ENCODE results near the gene CAPN15.
"Not testable (repeated sequence)": the region's sequence is repeated elsewhere in the genome, so short reads cannot be mapped to it uniquely, and the experiment has no call there.

The CAPN15 gene

DNA sequence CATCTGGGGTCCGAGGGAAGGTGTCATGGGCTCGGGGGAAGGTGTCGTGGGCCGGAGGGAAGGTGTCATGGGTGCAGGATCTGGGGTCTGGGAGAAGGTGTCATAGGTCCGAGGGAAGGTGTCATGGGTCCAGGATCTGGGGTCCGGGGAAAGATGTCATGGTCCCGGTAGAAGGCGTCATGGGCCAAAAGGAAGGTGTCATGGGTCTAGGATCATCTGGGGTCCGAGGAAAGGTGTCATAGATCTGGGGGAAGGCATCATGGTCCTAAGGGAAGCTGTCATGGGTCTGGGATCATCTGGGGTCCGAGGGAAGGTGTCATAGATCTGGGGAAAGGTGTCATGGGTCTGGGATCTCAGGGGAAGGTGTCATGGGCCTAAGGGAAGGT, 63.3 kb downstream of the CAPN15 start:
- DNase-seq (ENCODE audit: low read depth in 1 of 2, low spot score in 1 of 2), result no peak

DNA sequence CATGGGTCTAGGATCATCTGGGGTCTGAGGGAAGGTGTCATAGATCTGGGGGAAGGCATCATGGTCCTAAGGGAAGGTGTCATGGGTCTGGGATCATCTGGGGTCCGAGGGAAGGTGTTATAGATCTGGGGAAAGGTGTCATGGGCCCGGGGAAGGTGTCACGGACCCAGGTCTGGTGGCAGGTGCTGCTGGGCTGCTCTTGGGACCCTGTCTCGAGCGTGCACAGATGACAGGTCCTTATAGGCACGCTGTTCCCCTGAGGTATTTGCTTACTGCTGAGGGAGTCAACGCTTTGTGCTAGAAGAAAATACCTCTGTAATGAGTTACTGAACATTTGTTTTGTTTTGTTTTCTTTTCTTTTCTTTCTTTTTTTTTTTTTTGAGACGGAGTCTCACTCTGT, 63.7 kb downstream of the CAPN15 start:
- DNase-seq (ENCODE audit: low read depth in 1 of 2, low spot score in 1 of 2), result no peak

DNA sequence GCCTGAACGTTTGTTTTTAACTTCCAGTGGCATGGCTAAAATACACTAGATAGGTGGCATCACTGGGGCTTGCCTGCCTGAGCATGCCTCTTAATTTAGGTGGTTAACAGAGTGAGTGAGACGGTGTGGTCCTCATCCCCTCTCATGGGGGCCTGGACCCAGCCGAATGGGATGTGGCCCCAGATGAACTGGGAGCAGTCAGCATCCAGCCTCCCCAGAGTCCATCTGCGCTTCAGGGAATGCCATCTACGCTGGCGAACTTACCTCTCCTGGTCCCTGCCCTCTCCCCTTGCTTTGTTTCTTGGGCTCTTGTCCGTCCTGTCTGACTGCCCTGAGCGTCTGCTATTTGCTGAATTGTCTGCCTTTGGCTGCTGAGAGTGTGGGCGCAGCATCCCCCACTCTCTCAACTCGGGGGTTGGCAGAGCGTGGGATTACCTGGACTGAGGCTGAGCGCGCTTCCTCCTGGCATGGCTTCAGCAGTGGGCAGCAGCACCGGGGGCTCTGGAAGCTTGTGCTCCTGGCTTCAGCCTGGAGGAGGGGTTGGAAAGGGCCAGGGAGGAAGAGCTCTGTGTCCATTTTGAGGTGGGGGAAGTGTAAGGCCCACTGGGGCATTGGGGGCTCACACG, 64.5 kb downstream of the CAPN15 start:
- DNase-seq (ENCODE audit: low read depth in 1 of 2, low spot score in 1 of 2), result no peak

DNA sequence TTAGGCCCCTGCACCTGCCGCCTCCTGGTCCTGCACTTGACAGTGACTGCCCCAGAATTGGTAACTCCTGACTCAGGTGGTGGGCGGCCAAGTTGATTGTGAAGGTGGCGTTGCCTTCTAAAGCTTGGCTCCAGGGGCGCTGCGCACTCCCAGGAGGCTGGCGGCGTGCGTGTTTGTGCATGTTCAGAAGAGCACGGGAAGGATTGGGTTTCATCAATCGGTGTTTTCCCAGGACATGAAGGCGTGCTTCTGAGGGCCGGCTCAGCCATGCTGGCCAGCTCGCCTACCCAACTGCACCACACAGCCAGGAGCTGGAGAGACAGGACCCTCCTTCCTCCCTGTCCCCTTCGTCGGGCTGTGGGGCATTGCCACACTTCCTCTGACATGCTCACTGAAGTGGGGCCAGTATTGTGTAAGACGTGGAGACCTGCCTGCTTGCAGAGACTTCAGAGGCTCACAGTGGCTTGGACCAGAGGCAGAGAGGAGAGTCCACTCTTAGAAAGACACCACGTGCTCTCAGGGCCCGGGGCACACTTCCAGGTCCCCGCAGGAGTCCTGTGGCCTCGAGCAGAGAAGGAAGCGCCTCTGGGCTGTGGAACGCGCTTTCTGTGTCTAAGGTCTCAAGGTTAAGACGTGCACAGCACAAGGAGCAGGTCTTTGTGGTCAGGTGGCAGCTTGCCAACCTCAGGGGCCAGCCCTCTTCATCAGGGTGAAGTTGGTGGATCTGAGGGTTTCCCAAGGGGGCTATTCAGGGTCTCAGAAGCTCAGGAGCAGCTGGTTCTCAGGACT, 65.2 kb downstream of the CAPN15 start:
- DNase-seq (ENCODE audit: low read depth in 1 of 2, low spot score in 1 of 2), result no peak

DNA sequence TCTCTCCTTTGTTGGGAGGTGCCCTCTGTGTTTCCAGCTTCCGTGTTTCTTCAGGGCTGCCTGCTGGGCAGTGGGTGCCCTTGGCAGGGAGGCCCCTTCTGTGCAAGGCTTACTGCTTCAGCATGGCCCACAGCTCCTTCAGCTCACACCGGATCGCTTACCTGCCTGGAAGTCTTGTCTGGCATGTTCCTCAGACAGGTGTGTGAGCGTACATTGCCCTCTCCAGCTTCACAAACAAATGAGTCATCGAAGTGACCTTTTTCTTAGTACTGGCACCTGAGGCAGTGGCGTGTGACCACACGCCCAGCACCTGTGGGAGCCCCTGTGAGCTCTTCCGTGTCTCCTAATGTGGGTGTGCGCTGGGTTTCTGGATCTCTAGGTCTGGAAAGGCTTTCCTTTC, 65.9 kb downstream of the CAPN15 start:
- no peak for DNase-seq (ENCODE audit: low read depth in 1 of 2, low spot score in 1 of 2)

DNA sequence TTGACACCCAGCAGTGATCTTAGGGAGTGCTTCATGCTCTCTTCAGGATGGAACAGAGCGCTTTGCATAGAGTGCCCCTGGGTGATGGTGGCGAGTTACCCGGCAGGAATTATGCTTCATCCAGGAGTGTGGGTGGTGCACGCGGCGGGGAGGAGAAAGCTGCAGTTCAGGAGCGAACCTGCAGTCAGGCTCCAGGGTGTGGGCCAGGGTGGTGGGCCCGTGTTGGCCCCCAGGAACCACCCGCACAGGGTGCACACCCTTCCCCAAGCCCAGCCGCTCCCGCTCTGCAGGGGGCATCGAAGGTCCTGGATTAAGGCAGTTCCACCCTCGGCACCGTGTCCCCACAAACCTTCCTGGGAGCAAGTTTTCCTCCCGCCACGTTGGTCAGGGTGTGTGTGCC, 66.3 kb downstream of the CAPN15 start:
- no peak for DNase-seq (ENCODE audit: low read depth in 1 of 2, low spot score in 1 of 2)

DNA sequence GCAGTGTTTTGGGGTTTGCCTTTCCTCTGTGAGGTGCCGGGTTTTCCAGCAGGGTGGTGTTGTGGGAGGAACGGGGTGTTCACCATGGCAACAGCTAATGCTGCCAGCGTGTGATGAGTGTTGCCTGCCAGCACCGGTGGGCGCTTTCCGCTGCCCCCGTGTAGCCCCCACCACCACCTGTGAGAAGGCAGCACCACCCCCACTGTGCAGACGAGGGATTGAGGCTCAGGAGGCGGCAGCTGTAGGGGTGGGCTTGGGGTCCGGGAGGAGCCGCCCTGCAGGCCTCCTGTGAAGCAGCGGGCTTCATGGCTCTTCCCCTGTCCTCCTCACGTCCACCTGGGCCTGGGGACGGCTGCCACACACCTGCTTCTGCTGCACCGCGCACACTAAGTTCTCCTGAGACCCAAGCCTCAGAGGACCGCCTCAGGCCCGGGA, 67.6 kb downstream of the CAPN15 start:
- no peak for DNase-seq (ENCODE audit: low read depth in 1 of 2, low spot score in 1 of 2)

DNA sequence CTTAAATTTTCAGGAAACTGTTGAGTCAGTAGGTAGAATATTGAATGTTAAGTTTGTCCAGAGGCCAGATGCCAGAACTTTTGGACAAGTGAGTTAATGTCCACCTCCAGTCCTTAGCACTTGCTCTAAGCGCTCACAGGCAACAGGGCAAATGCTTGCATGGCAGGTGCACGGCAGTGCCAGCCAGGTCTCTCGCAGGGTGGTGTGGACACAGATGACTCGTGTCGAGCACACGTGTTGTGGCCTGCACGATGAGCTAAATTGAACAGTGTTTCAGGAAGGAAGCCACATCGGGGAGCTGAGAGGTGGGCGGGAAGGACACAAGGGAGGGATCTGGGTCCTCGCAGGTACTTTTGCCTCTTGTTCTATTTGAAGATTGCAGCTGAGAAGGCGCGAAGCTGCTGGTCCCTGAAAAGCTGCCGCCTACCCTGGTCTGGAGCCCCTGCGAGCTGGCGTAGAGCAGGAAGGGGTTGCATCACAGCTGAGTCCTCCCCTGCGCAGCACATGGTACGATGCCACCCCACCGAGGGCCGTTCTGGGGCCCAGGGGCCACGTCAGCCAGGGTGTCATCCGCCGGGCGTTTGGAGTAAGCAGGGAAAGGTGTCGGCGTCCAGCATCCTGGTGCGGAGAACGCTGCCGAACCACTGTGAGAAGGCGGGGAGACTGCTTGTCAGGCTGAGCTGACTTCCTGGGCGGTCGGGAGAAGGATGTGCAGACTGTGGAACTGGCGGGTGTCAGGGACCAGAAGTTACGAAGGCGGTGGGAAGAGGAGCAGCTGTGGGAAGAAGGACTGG, 68.6 kb downstream of the CAPN15 start:
- no peak for DNase-seq (ENCODE audit: low read depth in 1 of 2, low spot score in 1 of 2)

DNA sequence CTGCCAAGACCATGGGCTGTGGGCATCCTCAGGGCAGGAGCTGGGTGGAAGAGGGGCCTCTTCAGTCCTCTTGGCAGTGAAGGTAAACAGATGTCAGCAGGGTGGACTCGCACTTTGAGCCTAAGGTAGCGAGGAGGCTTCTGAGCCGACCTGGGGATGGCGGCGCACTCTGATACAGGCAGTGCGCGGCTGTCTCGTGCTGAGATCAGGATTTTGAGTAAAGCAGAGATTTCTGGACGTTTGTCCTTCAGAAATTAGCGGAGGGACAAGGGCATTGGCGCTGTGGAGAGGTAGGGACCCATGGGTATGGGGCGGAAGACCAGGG, 69.2 kb downstream of the CAPN15 start:
- no peak for DNase-seq (ENCODE audit: low read depth in 1 of 2, low spot score in 1 of 2)

DNA sequence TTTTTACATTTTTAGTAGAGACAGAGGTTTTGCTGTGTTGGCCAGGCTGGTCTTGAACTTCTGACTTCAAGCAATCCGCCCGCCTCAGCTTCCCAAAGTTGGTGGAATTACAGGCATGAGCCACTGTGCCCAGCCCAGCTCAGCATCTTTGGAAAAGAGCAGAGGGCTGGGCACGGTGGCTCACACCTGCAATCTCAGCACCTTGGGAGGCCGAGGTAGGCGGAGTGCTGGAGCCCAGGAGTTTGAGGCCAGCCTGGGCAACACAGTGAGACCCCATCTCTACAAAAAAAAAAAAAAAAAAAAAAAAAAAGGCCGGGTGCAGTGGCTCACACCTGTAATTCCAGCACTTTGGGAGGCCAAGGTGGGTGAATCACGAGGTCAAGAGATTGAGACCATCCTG, 70.1 kb downstream of the CAPN15 start:
- DNase-seq (ENCODE audit: low read depth in 1 of 2, low spot score in 1 of 2), result not testable (repeated sequence)

DNA sequence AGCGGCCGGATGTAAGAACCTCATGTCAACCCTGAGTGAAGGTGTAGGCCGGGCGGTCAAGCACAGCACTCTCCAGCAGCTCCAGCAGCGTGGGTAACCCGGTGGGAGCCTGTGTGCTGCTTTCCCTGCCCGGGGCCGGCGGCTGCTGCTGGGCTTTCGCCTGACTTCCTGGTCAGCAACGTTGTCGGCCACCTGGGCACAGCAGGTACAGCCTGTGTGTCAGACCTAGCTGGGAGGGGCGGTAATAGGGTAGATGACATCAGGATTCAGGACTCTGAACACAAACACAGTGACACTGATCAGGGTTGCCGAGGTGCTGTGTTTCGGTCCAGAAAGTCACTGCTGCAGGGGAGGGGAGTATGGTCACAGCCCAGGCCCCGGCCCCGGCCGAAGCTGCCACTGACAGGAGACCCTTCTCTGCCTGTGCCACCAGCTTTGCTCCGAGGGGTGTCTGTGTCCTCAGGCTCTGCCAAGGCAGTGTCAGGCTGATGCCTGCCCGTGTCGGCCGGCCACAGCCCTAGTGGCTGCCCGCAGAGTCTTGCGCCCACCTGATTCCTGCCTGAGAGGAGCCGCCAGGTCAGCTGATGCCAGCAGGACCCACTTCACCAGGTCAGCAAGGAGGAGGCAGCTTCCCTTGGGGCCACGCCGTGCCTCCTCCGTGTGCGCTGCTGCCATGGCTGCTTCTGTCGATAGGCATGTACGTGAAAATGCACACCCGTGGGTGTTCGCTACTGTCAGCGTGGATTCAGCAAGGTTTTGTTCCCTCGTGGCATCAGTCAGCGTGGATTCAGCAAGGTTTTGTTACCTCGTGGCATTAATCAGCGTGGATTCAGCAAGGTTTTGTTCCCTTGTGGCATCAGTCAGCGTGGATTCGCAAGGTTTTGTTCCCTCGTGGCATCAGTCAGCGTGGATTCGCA, 71.6 kb downstream of the CAPN15 start:
- no peak for DNase-seq (ENCODE audit: low read depth in 1 of 2, low spot score in 1 of 2)

DNA sequence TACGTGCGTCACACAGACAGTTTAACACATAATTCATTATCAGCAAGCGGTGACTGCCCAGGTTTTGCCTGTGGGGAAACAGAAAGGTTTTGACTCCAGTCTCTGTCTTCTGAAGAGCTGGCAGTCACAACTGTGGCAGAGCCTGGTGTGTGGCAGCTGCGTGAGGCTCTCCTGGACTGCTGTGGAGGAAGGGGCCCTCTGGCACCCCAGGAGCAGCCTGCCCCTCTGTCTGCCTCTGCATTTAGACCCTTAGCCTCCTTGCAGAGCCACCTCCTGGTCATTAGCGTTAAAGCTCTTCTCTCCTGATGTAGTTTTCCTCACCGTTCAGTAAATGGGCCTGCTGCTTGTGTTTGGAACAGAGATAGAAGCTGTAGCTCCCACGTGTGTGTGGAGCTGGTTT, 73.3 kb downstream of the CAPN15 start:
- DNase-seq (ENCODE audit: low read depth in 1 of 2, low spot score in 1 of 2), result no peak

DNA sequence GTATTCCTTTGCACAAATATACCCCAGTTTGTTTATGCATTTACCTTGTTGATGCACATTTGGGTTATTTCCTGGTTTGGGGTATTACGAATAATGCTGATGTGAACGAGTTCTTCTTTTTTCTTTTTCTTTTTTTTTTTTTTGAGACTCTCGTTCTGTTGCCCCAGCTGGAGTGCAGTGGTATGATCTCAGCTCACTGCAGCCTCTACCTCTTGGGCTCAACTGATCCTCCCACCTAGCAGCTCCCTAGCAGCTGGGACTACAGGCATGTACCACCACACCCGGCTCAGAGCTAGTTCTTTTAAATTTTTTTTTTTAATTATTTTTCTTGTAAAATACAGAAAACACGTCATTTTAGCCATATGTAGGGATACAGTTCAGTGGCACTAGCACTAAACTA, 76.4 kb downstream of the CAPN15 start:
- DNase-seq (ENCODE audit: low read depth in 1 of 2, low spot score in 1 of 2), result no peak
